Stimulated activated CD8-positive, alpha-beta memory T cell treated with anti-CD3 and anti-CD28 coated beads, Interleukin-15, amount 100 ng/mL, for 24 hours (primary cell): Measurements from ENCODE around the gene TMEM87B.

Experiments
- DNase-seq: peaks from one replicate; pipeline ENCODE4 v3.0.0-alpha.2; 2020; ENCODE audit warnings: low read depth

Gene TMEM87B, protein sequence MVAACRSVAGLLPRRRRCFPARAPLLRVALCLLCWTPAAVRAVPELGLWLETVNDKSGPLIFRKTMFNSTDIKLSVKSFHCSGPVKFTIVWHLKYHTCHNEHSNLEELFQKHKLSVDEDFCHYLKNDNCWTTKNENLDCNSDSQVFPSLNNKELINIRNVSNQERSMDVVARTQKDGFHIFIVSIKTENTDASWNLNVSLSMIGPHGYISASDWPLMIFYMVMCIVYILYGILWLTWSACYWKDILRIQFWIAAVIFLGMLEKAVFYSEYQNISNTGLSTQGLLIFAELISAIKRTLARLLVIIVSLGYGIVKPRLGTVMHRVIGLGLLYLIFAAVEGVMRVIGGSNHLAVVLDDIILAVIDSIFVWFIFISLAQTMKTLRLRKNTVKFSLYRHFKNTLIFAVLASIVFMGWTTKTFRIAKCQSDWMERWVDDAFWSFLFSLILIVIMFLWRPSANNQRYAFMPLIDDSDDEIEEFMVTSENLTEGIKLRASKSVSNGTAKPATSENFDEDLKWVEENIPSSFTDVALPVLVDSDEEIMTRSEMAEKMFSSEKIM

DNA sequence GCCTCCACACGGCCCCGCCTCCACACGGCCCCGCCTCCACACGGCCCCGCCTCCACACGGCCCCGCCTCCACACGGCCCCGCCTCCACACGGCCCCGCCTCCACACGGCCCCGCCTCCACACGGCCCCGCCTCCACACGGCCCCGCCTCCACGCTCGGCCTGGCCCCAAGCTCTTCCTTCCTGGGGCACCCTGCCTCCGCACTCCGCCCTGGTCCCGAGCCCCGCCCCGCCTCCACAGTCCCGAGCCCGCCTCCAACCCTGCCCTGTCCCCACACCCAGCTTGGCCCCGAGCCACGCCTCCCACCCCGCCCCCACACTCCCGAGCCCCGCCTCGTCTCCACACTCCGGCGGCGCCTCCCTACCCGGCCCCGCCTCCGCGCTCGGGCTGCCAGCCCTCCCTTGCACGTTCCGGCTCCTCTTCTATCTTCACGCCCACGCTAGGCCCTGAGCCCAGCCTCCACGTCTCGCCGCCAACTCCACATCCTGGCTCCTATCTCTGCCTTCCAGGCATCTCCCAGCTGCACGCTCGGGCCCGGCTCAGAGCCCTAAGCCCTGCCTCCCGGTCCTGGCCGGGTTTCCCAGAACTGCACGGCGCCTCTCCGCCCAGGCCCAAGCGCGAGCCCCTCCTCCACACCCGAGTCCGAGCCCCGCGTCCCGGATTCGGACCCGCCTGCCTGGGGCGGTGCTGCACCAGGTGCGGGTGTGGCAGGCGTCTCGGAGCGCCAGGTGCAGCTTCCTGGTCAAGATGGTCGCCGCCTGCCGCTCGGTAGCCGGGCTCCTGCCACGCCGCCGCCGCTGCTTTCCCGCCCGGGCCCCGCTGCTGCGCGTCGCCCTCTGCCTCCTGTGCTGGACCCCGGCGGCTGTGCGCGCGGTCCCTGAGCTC lies at the start of gene TMEM87B:
TSS of gene TMEM87B (plus strand) at position 423 of the 883 bp plus-strand sequence. CDS start at position 746, 323 bp downstream.
- peak; percentile 88 for DNase-seq

GRCh38 chr2:112005406-112006075 lies 49.5 kb upstream of the TMEM87B start:
- no peak for DNase-seq

DNA sequence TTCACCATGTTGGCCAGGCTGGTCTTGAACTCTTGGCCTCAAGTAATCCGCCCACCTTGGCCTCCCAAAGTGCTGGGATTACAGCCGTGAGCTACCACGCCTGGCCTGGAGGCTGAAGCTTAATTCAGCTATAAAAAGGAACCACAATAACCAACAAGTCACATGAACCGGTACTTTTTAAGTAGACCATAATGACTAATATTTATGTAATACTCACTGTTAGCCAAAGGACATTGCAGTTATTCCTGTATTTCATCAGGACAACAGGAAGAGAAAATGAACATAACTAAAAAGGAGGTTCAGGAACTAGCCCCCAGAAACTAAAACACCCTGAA lies 49.0 kb upstream of the TMEM87B start:
- no peak for DNase-seq

- DNase-seq = no peak
Measured at GRCh38 chr2:112007493-112007892, 47.6 kb upstream of the TMEM87B start.

DNA sequence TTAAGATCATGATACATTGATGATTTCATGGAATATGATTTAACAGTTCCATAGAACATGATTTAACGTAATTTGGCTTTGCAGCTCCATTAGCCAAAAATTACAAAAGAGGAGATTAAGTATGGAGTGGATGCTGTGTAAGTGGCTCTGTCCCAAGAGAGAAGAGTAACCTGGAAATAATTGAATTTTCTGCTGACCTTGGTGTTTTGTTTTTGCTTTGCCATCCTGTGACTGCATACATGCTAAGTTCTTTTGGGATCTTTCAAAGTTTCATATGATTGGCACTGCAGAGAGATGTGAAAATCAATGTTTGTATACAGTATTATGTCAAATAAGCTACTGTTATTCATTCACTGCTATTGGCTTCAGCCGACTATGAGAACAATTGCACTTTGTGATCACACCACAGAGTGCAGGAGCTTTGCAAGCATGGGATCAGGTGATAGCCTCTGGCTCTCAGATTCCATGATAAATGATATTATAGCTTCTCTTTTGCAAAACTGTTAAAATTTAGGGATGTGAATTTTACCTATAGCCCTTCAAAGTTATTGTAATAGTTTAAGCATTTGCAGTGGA lies 46.1 kb upstream of the TMEM87B start:
- DNase-seq = no peak

DNA sequence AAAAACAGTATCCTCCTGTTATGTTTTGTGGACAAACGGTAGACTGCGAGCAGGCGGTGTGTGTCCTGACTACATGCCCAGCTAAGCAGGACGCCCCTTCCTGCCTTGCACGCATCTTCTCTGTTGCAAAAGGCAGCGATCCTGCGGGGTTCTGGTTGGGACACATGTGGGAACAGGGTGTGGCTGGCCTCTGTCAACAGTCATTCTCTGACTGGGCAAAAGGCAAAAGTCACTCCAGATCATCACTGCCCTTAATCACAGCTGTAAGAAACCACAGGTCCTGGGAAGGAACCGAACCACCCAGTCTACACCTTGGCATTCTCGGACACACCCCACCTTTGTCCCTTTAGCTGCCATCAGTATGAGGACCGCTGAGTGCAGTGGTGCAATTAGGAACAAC lies 44.3 kb upstream of the TMEM87B start:
- DNase-seq = no peak

DNA sequence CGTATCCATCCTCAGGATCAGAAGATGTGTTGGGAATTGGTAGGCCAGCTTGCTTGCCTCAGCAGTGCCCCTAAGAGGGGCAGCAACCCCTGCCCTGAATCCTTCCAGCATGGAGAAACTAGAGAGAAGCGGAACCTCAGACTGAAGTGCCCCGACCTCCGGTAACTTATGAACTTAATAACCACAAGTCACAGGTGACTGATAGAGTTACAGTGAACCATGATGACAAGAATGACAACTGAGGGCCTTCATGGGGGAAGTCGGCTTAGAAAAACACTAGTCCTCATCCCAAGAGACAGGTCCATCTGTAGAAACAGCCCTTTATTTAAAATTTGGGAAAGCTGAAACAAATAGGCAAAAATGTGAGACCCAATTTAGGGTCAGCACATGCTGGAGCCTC lies 42.5 kb upstream of the TMEM87B start:
- no peak for DNase-seq

- no peak for DNase-seq
Measured at GRCh38 chr2:112018846-112019245, 36.2 kb upstream of the TMEM87B start.

DNA sequence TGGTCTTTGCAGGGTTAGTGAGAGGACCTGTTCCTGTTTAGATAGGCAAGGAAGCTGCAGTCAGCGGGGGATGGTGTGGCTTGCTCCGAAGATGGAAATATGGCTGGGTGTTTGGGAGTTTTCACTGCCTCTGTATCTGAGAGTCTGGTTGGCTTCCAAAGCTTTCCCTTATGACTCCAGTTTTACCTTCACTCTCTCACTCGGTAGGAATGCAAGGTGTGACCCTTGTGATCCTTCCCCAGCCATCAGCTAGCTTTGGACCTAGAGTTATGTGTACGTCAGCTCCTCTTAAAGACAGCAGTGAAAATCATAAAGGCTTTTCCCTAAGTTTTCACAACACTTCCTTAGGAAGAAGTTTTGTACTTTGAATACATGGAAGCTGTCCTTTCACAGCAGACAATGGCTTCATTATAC lies 35.5 kb upstream of the TMEM87B start:
- no peak for DNase-seq

DNA sequence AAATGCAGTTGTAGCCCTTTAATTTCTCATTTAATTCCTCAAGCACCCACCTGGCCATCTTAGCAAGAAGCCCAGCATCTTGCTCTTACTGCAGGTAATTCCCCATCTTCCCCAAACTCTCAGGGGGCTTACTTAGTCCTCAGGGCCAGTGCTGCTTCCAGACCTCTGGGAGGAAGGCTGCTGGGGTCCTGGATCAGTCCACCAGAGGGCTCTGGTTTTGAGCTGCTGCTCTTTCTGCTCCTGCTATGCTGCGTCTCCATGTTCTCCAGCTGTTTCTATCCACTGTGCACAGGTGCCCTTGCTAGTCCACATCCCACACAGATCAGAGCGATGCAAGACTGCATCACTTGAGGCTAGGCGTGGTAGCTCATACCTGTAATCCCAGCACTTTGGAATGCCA lies 34.5 kb upstream of the TMEM87B start:
- no peak for DNase-seq

- no peak for DNase-seq
Measured at GRCh38 chr2:112021290-112021689, 33.8 kb upstream of the TMEM87B start.

DNA sequence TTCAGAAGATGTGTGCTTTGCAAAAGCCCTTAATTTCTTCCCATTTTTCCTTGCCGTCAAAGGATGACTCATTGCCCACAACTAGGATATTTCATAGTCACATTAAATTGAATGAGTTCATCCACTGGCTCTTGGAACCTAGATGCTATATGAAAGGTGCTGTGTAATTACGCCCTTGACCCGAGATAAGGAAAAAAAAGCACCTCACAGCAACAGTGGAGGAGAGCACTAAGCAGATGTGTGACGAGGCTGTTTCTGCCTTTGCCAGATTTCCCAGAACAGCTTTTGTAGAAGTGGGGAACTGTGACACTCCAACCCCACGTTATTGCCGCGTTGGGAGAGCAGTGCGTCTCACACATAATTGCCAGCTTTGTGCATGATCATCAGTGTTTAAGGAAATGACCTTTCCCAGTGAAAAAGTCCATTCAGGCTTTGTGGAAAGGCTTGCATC lies 33.3 kb upstream of the TMEM87B start:
- DNase-seq = no peak

- DNase-seq = no peak
Measured at GRCh38 chr2:112023707-112024106, 31.4 kb upstream of the TMEM87B start.

DNA sequence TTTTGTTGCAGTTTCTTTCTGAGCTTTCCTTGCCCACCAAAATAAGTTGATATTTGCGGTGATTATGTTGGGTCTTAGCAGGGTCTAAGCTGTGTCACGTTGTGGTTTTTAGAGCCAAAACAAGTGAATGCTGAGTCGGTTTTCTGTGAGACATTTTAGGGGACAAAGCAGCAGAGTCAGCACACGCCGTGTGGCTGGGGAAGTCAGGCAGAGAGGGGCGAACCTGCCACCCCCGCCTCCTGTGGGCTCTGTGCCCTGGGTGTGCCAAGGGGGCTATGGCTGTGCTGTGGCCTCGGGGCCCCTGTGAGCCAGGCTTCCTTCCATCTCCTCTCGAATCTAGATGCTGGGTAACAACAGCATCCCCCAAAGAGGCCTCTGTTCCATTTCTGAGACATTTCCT lies 30.8 kb upstream of the TMEM87B start:
- DNase-seq = no peak

GRCh38 chr2:112024896-112025491 lies 30.1 kb upstream of the TMEM87B start:
- DNase-seq = no peak

- no peak for DNase-seq
Measured at GRCh38 chr2:112026509-112026908, 28.6 kb upstream of the TMEM87B start.

- DNase-seq = no peak
Measured at GRCh38 chr2:112027767-112028166, 27.3 kb upstream of the TMEM87B start.

DNA sequence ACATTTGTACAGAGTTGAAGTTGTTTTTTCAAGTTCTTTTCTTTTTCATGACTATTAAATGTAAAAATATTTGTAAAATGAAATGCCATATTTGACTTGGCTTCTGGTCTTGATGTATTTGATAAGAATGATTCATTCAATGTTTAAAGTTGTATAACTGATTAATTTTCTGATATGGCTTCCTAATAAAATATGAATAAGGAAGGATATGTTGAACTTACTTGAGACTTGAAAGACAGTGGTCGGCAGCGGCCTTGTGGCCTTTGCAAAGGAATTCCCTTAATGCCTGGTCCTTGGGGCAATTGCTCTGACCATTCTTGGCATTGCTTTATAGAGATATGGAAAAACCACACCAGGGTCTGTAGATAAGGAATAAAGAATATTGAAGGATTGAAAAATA lies 25.9 kb upstream of the TMEM87B start:
- no peak for DNase-seq

- no peak for DNase-seq
Measured at GRCh38 chr2:112031473-112032223, 23.4 kb upstream of the TMEM87B start.

DNA sequence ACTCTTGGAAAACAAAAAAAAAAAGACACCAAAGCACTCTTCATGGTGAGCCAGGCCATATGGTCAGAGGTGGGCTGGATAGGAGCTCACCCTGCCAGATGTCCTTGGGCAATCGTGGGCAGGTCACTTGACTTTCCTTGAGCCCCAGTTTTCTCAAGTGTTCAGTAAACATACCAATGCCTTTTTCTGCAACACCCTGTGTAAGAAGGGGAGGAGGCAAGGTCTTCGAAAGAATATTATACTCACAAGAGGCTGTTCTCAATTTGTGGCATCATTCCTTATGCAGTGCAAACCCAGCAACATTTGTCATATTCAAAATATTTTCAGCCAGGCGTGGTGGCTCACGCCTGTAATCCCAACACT lies 22.9 kb upstream of the TMEM87B start:
- no peak for DNase-seq
